NCI-H82 (cell line): ENCODE data around the gene FMO2.

Experiments
- DNase-seq: peaks from one replicate; lab custom pipeline; 2025; lab: John Stamatoyannopoulos, UW

FMO2 gene

DNA sequence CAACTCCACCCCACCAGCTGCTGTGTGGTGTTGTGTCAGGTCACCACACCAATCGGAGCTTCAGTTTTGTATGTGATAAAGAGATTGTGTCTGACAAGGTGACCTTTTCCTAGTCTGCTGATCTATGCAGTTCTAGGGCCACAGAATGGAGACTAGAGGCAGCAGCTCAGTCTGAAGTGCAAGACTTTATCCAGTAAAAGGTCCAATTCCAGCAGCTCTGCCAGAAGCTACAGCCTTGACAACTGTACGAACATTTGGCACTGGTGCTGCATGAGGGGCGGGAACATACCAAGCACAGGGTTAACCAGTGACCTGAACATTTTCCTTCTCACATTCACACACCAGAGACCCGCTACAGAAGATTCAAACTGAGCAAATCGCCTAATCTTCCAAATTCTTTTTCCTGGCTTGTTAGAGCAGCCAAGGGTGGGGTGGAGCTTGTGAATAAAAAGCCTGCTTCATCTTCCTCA, 72.5 kb downstream of the FMO2 start:
- no peak for DNase-seq

DNA sequence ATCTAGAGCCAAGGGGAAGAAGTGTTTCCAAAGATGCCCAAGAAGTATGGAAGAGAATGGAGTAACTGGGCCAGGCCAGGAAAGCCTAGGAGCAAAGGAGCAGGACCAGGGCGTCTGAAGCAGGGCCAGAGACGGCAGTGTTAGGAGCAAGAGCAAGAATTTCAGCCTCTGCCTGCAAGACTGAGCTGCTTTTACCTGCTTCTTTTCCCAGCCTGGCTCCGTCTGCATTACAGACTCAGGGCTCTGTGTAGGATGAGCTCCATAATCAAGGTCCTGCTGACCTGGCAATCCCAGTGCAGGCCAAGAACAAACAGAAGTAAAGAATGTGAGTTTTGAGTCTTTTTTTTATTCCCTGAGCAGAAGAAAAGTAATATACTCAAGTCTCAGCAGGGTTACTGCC, 73.3 kb downstream of the FMO2 start:
- no peak for DNase-seq

DNA sequence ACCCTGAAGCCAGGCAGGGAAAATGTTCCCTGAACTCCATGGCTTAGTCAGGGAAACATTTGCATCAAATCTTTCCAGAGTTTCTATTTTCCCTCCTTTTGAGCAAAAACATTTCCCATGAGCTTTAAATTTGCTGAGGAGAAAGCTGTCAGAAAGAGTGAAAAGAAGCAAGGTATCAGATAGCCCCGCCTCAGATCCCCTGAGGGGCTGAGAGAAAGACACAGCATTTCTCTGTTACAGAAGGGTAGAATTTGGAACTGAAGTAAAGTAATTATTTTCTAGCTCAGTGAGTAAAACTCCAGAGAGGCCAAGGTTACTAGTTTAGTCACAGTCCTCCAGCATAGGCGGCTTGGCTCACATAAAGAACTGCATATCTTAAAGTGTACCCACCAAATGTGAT, 73.8 kb downstream of the FMO2 start:
- no peak for DNase-seq
